SU-DHL-6 (cell line): ENCODE data around the gene FBXW11.

ENCODE experiments used
- H2AFZ ChIP-seq: fragments of 200-600 bp; sonication (generic); 2 replicates; pipeline ENCODE4 v1.6.1; 2014; ENCODE audit warnings: low read depth, mild to moderate bottlenecking, moderate library complexity, mixed read lengths, antibody characterized with exemption, low read length; ENCODE audit not compliant: severe bottlenecking
- H3F3A ChIP-seq: fragments of 200-600 bp; shearing (Covaris generic); 2 replicates; pipeline ENCODE4 v1.6.0; 2016; ENCODE audit warnings: antibody characterized with exemption, mild to moderate bottlenecking; ENCODE audit not compliant: insufficient read depth
- H3K27ac ChIP-seq: fragments of 200-600 bp; sonication (generic); 2 replicates; pipeline ENCODE4 v1.5.1; 2016; ENCODE audit warnings: low read depth, mild to moderate bottlenecking, low read length, moderate library complexity, mixed read lengths
- H3K27me3 ChIP-seq: fragments of 200-600 bp; sonication (generic), shearing (Covaris generic); 2 replicates; pipeline ENCODE4 v1.6.0; 2014; ENCODE audit warnings: mild to moderate bottlenecking, low read length
- H3K36me3 ChIP-seq: fragments of 200-600 bp; sonication (generic); 2 replicates; pipeline ENCODE4 v1.6.1; 2014; ENCODE audit warnings: mild to moderate bottlenecking, low read length, mixed read lengths
- H3K4me2 ChIP-seq: fragments of 300-600, 200-600 bp; shearing (Covaris generic), sonication (generic); 2 replicates; pipeline ENCODE4 v1.6.0; 2014; ENCODE audit warnings: low read length, low read depth, mild to moderate bottlenecking; ENCODE audit not compliant: poor library complexity, severe bottlenecking
- H3K4me3 ChIP-seq: fragments of 200-600 bp; sonication (generic); 2 replicates; pipeline ENCODE4 v1.5.1; 2014; ENCODE audit warnings: antibody characterized with exemption, low read length, mild to moderate bottlenecking, mixed read lengths; ENCODE audit not compliant: insufficient read depth, poor library complexity, severe bottlenecking
- H3K79me2 ChIP-seq: fragments of 200-600 bp; sonication (generic); 2 replicates; pipeline ENCODE4 v1.6.1; 2014; ENCODE audit warnings: mild to moderate bottlenecking, low read length, moderate library complexity; ENCODE audit not compliant: insufficient read depth
- H3K9ac ChIP-seq: fragments of 200-600 bp; sonication (generic); 2 replicates; pipeline ENCODE4 v1.7.0; 2014; ENCODE audit warnings: mild to moderate bottlenecking, low read length
- H3K9me2 ChIP-seq: fragments of 200-600 bp; sonication (generic); replicated peaks from 2 replicates; pipeline ENCODE4 v1.6.1; 2014; ENCODE audit warnings: low read length; ENCODE audit not compliant: insufficient read depth
- H3K9me3 ChIP-seq: fragments of 200-600 bp; sonication (generic); 2 replicates; pipeline ENCODE4 v1.6.1; 2014; ENCODE audit warnings: low read length, mixed read lengths; ENCODE audit not compliant: insufficient read depth
- H4K20me1 ChIP-seq: fragments of 200-600 bp; sonication (generic); 2 replicates; pipeline ENCODE4 v1.6.1; 2014; ENCODE audit warnings: low read depth, mild to moderate bottlenecking, antibody characterized with exemption, low read length, moderate library complexity, mixed read lengths
- EZH2phosphoT487 ChIP-seq: fragments of 200-600 bp; sonication (generic), shearing (Covaris generic); conservative IDR thresholded peaks from 2 replicates; pipeline ENCODE4 v1.6.1; 2018; ENCODE audit warnings: mild to moderate bottlenecking, antibody characterized with exemption, low read length, moderate library complexity, mixed read lengths
- TF ChIP-seq, protein P1 (sequence below): fragments of 200-600 bp; sonication (generic); IDR thresholded peaks from one replicate; pipeline ENCODE4 v1.5.1; 2017; ENCODE audit warnings: antibody characterized with exemption, mild to moderate bottlenecking, low read length, moderate library complexity; ENCODE audit not compliant: insufficient read depth, poor library complexity, severe bottlenecking

Gene FBXW11

DNA sequence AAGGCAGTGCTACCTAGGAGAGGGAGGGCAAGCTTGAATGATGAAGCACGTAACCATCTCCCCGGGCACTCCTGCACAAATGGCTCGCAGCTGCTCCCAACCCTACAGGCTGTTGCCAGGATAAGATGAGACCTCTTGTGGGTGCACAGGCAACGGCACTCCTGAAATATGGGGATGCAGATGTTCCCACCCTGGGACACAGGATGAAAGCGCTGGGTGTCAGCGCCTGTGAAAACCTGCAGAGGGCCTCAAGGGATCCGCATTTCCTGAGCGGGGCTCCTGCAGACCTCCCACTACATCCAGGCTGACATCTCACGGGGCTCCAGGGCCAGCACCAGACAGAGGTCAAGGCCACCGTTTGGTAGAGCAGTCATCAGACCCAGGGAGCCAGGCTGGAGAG, 160.1 kb downstream of the FBXW11 start:
- Histone ChIP-seq H3K27ac (no peak overlapping the region), H3K9me2 (no peaks in the 10 kb centered on the region), H3K27me3 (no peaks in the 10 kb centered on the region), H2AFZ (no peak overlapping the region), H3F3A (no peaks in the 10 kb centered on the region), H3K9me3 (no peaks in the 10 kb centered on the region), H3K9ac (no peak overlapping the region), H3K4me3 (no peak overlapping the region), H3K36me3 (no peaks in the 10 kb centered on the region), H3K79me2 (no peaks in the 10 kb centered on the region), H3K4me2 (no peak overlapping the region), H4K20me1 (no peaks in the 10 kb centered on the region)
- no peak for TF ChIP-seq EZH2phosphoT487
- TF ChIP-seq, protein P1, sequence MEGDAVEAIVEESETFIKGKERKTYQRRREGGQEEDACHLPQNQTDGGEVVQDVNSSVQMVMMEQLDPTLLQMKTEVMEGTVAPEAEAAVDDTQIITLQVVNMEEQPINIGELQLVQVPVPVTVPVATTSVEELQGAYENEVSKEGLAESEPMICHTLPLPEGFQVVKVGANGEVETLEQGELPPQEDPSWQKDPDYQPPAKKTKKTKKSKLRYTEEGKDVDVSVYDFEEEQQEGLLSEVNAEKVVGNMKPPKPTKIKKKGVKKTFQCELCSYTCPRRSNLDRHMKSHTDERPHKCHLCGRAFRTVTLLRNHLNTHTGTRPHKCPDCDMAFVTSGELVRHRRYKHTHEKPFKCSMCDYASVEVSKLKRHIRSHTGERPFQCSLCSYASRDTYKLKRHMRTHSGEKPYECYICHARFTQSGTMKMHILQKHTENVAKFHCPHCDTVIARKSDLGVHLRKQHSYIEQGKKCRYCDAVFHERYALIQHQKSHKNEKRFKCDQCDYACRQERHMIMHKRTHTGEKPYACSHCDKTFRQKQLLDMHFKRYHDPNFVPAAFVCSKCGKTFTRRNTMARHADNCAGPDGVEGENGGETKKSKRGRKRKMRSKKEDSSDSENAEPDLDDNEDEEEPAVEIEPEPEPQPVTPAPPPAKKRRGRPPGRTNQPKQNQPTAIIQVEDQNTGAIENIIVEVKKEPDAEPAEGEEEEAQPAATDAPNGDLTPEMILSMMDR: no peak

DNA sequence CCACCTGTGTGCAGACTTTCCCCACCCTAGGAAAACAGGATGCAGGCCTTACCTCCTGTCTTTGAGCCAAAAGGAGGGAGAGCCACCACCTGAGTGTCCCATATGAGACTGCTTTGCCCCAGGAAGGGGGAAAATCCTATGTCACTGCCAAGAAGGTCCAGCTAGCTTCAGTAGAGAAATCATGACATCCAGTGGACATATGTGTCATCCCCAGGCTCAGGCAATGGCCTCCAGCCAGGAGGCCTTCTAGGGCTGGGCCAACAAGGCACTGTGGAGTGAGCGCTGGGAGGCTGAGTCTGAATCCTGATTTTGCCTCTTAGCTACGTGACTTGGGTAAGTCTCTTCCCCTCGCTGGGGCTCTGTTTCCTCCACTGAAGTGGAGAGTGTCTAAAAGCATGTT, 160.6 kb downstream of the FBXW11 start:
- TF ChIP-seq, protein P1: no peak
- no peak for TF ChIP-seq EZH2phosphoT487
- H3F3A ChIP-seq: no peaks in the 10 kb centered on the region
- H3K27me3 ChIP-seq: no peaks in the 10 kb centered on the region
- no peaks in the 10 kb centered on the region for H3K79me2 ChIP-seq
- no peaks in the 10 kb centered on the region for H3K36me3 ChIP-seq
- H2AFZ ChIP-seq: no peak overlapping the region
- no peaks in the 10 kb centered on the region for H3K9me3 ChIP-seq
- no peak overlapping the region for H3K9ac ChIP-seq
- H3K9me2 ChIP-seq: no peaks in the 10 kb centered on the region
- no peak overlapping the region for H3K4me2 ChIP-seq
- no peaks in the 10 kb centered on the region for H4K20me1 ChIP-seq
- H3K4me3 ChIP-seq: no peak overlapping the region
- no peak overlapping the region for H3K27ac ChIP-seq

DNA sequence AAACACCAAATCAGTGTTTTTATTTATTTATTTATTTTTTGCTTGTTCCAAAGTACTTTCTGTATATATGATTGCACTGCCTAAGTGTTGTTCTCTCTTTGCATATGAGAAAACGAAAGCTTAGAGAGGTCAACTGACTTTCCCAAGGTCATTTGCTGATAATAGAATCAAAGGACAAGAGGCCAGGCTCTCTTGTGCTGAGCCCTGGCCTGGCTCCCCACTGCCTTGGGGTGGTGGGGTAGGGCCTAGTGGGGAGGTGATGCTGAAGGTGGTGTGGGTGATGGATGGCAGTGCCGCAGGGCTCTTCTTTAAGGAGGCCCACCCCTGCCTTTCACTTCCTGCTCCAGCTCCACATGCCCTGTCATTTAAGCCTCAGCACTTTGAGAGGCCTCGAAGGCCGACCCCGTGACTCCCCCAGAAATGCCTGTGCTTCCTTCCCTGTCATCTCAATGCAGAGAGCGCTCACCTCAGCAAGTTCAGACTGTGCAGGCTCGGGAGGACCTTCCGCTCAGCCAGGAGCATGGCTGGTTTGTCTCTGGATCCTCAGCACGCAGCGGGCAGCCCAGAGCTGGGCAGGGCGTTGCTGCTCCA, 161.3 kb downstream of the FBXW11 start:
- Histone ChIP-seq H3K4me3 (no peak overlapping the region), H3K27ac (no peak overlapping the region), H3K36me3 (no peaks in the 10 kb centered on the region), H3K9ac (no peak overlapping the region), H3F3A (no peaks in the 10 kb centered on the region), H3K4me2 (no peak overlapping the region), H3K79me2 (no peaks in the 10 kb centered on the region), H3K27me3 (no peaks in the 10 kb centered on the region), H4K20me1 (no peaks in the 10 kb centered on the region), H2AFZ (no peak overlapping the region), H3K9me2 (no peaks in the 10 kb centered on the region), H3K9me3 (no peaks in the 10 kb centered on the region)
- no peak for TF ChIP-seq EZH2phosphoT487
- TF ChIP-seq, protein P1: no peak
